Hepatocyte (in vitro differentiated cells): ENCODE data around the gene COG4. TPM values are rescaled to one million over a fixed set of nuclear protein-coding genes. Genes with fewer than 3 reads are reported as not detected.

Source experiments
- DNase-seq: peaks from one replicate; pipeline ENCODE4 v3.0.0-alpha.2; 2016; ENCODE audit warnings: low spot score
- H2AFZ ChIP-seq: fragments of 200-600 bp; sonication (generic); 2 replicates; pipeline ENCODE4 v1.6.0; 2016; ENCODE audit warnings: antibody characterized with exemption, mild to moderate bottlenecking
- H3K27ac ChIP-seq: fragments of 200-600 bp; sonication (generic); 2 replicates; pipeline ENCODE4 v1.5.1; 2016; ENCODE audit warnings: mild to moderate bottlenecking
- H3K27me3 ChIP-seq: fragments of 200-600 bp; sonication (generic); 2 replicates; pipeline ENCODE4 v1.6.1; 2016
- H3K36me3 ChIP-seq: fragments of 200-600 bp; sonication (generic); replicated peaks from 2 replicates; pipeline ENCODE4 v1.5.1; 2016; ENCODE audit warnings: low read depth; ENCODE audit not compliant: insufficient read depth
- H3K4me1 ChIP-seq: fragments of 200-600 bp; sonication (generic); 2 replicates; pipeline ENCODE4 v1.5.1; 2016; ENCODE audit warnings: mild to moderate bottlenecking, moderate library complexity; ENCODE audit not compliant: insufficient read depth
- H3K4me2 ChIP-seq: fragments of 200-600 bp; sonication (generic); 2 replicates; pipeline ENCODE4 v1.6.0; 2016
- H3K4me3 ChIP-seq: fragments of 200-600 bp; sonication (generic); 2 replicates; pipeline ENCODE4 v1.5.1; 2016; ENCODE audit warnings: mild to moderate bottlenecking
- H3K79me2 ChIP-seq: fragments of 200-600 bp; sonication (generic); 2 replicates; pipeline ENCODE4 v1.6.0; 2017; ENCODE audit warnings: mild to moderate bottlenecking
- H3K9me2 ChIP-seq: fragments of 200-600 bp; sonication (generic); replicated peaks from 2 replicates; pipeline ENCODE4 v1.6.0; 2017; ENCODE audit warnings: mild to moderate bottlenecking; ENCODE audit not compliant: insufficient read depth
- H3K9me3 ChIP-seq: fragments of 200-600 bp; sonication (generic); 2 replicates; pipeline ENCODE4 v1.5.1; 2016; ENCODE audit warnings: low read depth, mild to moderate bottlenecking
- H4K20me1 ChIP-seq: fragments of 200-600 bp; sonication (generic); 2 replicates; pipeline ENCODE4 v1.6.0; 2016; ENCODE audit warnings: mild to moderate bottlenecking; ENCODE audit not compliant: insufficient read depth, poor library complexity, severe bottlenecking
- CTCF ChIP-seq: fragments of 200-600 bp; sonication (generic); IDR thresholded peaks from 2 replicates; pipeline ENCODE4 v1.5.1; 2016; ENCODE audit warnings: antibody characterized with exemption, mild to moderate bottlenecking; ENCODE audit not compliant: poor library complexity
- EZH2 ChIP-seq: fragments of 200-600 bp; sonication (generic); IDR thresholded peaks from 2 replicates; pipeline ENCODE4 v1.6.1; 2016; ENCODE audit warnings: antibody characterized with exemption, mild to moderate bottlenecking, borderline replicate concordance
- EZH2phosphoT487 ChIP-seq: fragments of 200-600 bp; sonication (generic); IDR thresholded peaks from one replicate; pipeline ENCODE4 v1.6.1; 2018; ENCODE audit warnings: antibody characterized with exemption, mild to moderate bottlenecking, low read depth, moderate library complexity; ENCODE audit not compliant: unreplicated experiment, severe bottlenecking
- WGBS: methylation state at CpG from one replicate; pipeline ENCODE4 v1.1.6; 2016; ENCODE audit warnings: low lambda C conversion rate; ENCODE audit errors: missing lambda C conversion rate; 5-methylcytosine and 5-hydroxymethylcytosine counted together
- polyA plus RNA-seq: library from polyadenylated mRNA; unstranded; fragments of >200 nt; fragmentation: Nextera tagmentation; extraction: Ambion mirVana; gene quantifications from 2 replicates; pipeline ENCODE4 v1.2.1, GENCODE V29; 2016
- total RNA-seq: library from RNA; depleted of rRNA; stranded (reverse); fragments of >200 nt; gene quantifications from 2 replicates; pipeline ENCODE4 v1.2.3, GENCODE V29; 2014

Gene COG4
- total and polyA plus RNA-seq, 2 experiments from 2014 or later = 45.9 to 48.9 TPM

GRCh38 chr16:70465999-70466804 is 57.2 kb downstream of the COG4 start:
- Histone ChIP-seq H3K79me2 (no peaks in the 10 kb centered on the region), H3K27ac (no peak overlapping the region), H3K4me1 (no peaks in the 10 kb centered on the region), H4K20me1 (no peaks in the 10 kb centered on the region), H3K27me3 (no peaks in the 10 kb centered on the region), H3K36me3 (no peaks in the 10 kb centered on the region), H3K4me2 (no peak overlapping the region), H2AFZ (no peak overlapping the region), H3K4me3 (no peak overlapping the region), H3K9me3 (no peaks in the 10 kb centered on the region), H3K9me2 (no peaks in the 10 kb centered on the region)
- DNase-seq = no peak
- WGBS = 93% methylated on average over 13 of the region's 13 CpGs
- TF ChIP-seq CTCF (no peak), EZH2phosphoT487 (no peak), EZH2 (no peak)

- no peak overlapping the region for H3K4me3 ChIP-seq
- H3K36me3 ChIP-seq = no peaks in the 10 kb centered on the region
- no peaks in the 10 kb centered on the region for H3K27me3 ChIP-seq
- H3K4me1 ChIP-seq = no peaks in the 10 kb centered on the region
- no peaks in the 10 kb centered on the region for H3K9me3 ChIP-seq
- H3K27ac ChIP-seq = no peak overlapping the region
- H3K79me2 ChIP-seq = no peaks in the 10 kb centered on the region
- WGBS = 97% methylated on average over 2 of the region's 2 CpGs
- H4K20me1 ChIP-seq = no peaks in the 10 kb centered on the region
- no peak for DNase-seq
- no peak overlapping the region for H2AFZ ChIP-seq
- TF ChIP-seq CTCF (no peak), EZH2 (no peak)
- H3K4me2 ChIP-seq = no peak overlapping the region
- H3K9me2 ChIP-seq = no peaks in the 10 kb centered on the region
These were observed 60.1 kb downstream of the COG4 start for GRCh38 chr16:70463235-70463634.

- Histone ChIP-seq H2AFZ (no peak overlapping the region), H3K9me3 (no peaks in the 10 kb centered on the region), H3K4me2 (no peak overlapping the region), H3K4me3 (no peak overlapping the region), H3K27me3 (no peaks in the 10 kb centered on the region), H3K79me2 (no peaks in the 10 kb centered on the region), H3K4me1 (no peaks in the 10 kb centered on the region), H3K9me2 (no peaks in the 10 kb centered on the region), H3K36me3 (no peaks in the 10 kb centered on the region), H3K27ac (no peak overlapping the region), H4K20me1 (no peaks in the 10 kb centered on the region)
- TF ChIP-seq CTCF = no peak
- no peak for TF ChIP-seq EZH2
- TF ChIP-seq EZH2phosphoT487 = no peak
- 54% methylated on average over 8 of the region's 8 CpGs for WGBS
- no peak for DNase-seq
These were observed 62.6 kb downstream of the COG4 start for GRCh38 chr16:70460737-70461261.
